Osteoblast (primary cell): Measurements from ENCODE around the gene GRIK4. TPM values are rescaled to one million over a fixed set of nuclear protein-coding genes. Genes with fewer than 3 reads are reported as not detected.

Experiments used
- DNase-seq: peaks from one replicate; pipeline ENCODE4 v3.0.0; 2011; ENCODE audit warnings: low spot score, mixed read lengths; ENCODE audit not compliant: insufficient read length; ENCODE audit errors: missing footprints
- H2AFZ ChIP-seq: 2 replicates; pipeline ENCODE4 v1.6.0; 2011; ENCODE audit warnings: mild to moderate bottlenecking, low read length
- H3K27ac ChIP-seq: 2 replicates; pipeline ENCODE4 v1.5.1; 2011; ENCODE audit warnings: mild to moderate bottlenecking, low read depth, low read length, moderate library complexity
- H3K27me3 ChIP-seq: 2 replicates; pipeline ENCODE4 v1.6.0; 2012; ENCODE audit warnings: mild to moderate bottlenecking, control low read depth, inconsistent platforms, low read length, moderate library complexity; ENCODE audit not compliant: insufficient read depth
- H3K36me3 ChIP-seq: 2 replicates; pipeline ENCODE4 v1.5.1; 2011; ENCODE audit warnings: mild to moderate bottlenecking, low read length, control low read depth, moderate library complexity; ENCODE audit not compliant: insufficient read depth
- H3K4me1 ChIP-seq: 2 replicates; pipeline ENCODE4 v1.5.1; 2011; ENCODE audit warnings: mild to moderate bottlenecking, low read length, control low read depth, moderate library complexity; ENCODE audit not compliant: insufficient read depth
- H3K4me2 ChIP-seq: 2 replicates; pipeline ENCODE4 v1.6.0; 2011; ENCODE audit warnings: mild to moderate bottlenecking, low read length; ENCODE audit not compliant: insufficient read depth
- H3K4me3 ChIP-seq: fragments of 200-600 bp; sonication (generic); 3 replicates; pipeline ENCODE4 v1.5.1; 2012; ENCODE audit warnings: mild to moderate bottlenecking, low read length, inconsistent platforms; ENCODE audit not compliant: insufficient read depth
- H3K79me2 ChIP-seq: 2 replicates; pipeline ENCODE4 v1.6.0; 2012; ENCODE audit warnings: mild to moderate bottlenecking, low read length, control low read depth, inconsistent platforms; ENCODE audit not compliant: insufficient read depth
- H3K9me3 ChIP-seq: 2 replicates; pipeline ENCODE4 v1.5.1; 2011; ENCODE audit warnings: low read depth, low read length, control low read depth
- H4K20me1 ChIP-seq: 2 replicates; pipeline ENCODE4 v1.6.0; 2012; ENCODE audit warnings: mild to moderate bottlenecking, low read length, control low read depth; ENCODE audit not compliant: insufficient read depth
- total RNA-seq: library from RNA; depleted of rRNA; stranded (reverse); fragments of >200 nt; gene quantifications from 2 replicates; pipeline ENCODE4 v1.2.3, GENCODE V29; 2012
- TF ChIP-seq, protein P1 (sequence below): IDR thresholded peaks from 2 replicates; pipeline ENCODE4 v1.5.1; 2011; ENCODE audit warnings: mild to moderate bottlenecking, low read depth, low read length, moderate library complexity; ENCODE audit errors: extremely low read depth

GRIK4 gene
- total RNA-seq, 1 donor, result under 0.01 TPM

- Histone ChIP-seq H3K4me2 (no peak overlapping the region), H3K27ac (no peak overlapping the region), H3K27me3 (peaks cover 5% of the 10 kb centered on the region), H2AFZ (no peak overlapping the region), H3K9me3 (no peaks in the 10 kb centered on the region), H3K4me3 (no peak overlapping the region), H3K36me3 (no peaks in the 10 kb centered on the region), H3K79me2 (no peaks in the 10 kb centered on the region), H3K4me1 (no peaks in the 10 kb centered on the region), H4K20me1 (no peaks in the 10 kb centered on the region)
- DNase-seq, result peak; percentile 72
- TF ChIP-seq, protein P1, sequence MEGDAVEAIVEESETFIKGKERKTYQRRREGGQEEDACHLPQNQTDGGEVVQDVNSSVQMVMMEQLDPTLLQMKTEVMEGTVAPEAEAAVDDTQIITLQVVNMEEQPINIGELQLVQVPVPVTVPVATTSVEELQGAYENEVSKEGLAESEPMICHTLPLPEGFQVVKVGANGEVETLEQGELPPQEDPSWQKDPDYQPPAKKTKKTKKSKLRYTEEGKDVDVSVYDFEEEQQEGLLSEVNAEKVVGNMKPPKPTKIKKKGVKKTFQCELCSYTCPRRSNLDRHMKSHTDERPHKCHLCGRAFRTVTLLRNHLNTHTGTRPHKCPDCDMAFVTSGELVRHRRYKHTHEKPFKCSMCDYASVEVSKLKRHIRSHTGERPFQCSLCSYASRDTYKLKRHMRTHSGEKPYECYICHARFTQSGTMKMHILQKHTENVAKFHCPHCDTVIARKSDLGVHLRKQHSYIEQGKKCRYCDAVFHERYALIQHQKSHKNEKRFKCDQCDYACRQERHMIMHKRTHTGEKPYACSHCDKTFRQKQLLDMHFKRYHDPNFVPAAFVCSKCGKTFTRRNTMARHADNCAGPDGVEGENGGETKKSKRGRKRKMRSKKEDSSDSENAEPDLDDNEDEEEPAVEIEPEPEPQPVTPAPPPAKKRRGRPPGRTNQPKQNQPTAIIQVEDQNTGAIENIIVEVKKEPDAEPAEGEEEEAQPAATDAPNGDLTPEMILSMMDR, result no peak
These were observed 6.3 kb downstream of the GRIK4 start for GRCh38 chr11:120517801-120518291.

DNA sequence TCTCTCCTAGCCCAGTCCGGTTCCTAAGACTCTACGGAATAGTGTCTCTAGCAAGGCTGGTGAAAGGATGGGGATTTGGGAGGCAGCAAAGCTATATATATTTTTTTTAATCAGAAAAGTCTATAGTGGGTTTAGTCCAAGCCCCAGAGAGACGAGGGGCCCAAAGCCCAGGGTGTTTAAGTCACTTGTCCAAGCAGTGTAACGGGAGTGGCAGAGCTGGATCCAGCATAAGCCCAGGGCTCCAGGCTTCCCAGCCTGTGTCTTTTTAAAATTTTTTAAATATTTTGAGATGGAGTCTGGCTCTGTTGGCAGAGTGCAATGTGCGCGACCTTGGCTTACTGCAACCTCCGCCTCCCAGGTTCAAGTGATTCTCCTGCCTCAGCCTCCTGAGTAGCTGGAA lies 6.8 kb downstream of the GRIK4 start:
- H3K27me3 ChIP-seq, result peaks cover 5% of the 10 kb centered on the region
- no peak overlapping the region for H2AFZ ChIP-seq

DNA sequence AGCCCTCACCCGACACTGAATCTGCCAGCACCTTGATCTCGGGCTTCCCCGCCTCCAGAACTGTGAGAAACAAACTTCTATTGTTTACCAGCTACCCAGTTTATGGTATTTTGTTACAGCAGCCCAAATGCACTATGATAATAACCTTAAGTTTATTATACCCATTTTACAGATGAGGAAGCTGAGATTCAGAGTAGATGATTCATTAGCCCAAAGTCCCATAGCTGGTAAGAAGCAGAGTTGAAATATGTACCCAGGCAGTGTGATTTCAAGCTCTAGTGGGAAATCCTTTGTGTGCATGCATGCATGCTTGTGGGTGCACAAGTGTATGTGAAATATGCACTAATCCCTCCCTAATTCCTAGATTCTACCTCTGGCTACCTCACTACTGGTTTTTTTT lies 7.9 kb downstream of the GRIK4 start:
- Histone ChIP-seq H3K27ac (no peak overlapping the region), H3K4me2 (no peak overlapping the region), H3K27me3 (peaks cover 5% of the 10 kb centered on the region), H2AFZ (no peak overlapping the region), H4K20me1 (no peaks in the 10 kb centered on the region), H3K4me1 (no peaks in the 10 kb centered on the region), H3K4me3 (no peak overlapping the region), H3K9me3 (no peaks in the 10 kb centered on the region), H3K36me3 (no peaks in the 10 kb centered on the region), H3K79me2 (no peaks in the 10 kb centered on the region)
- TF ChIP-seq, protein P1, result no peak
- DNase-seq, result no peak

More for the DNA sequence above, 6.8 kb downstream of the GRIK4 start:
- Histone ChIP-seq H3K4me3 (no peak overlapping the region), H3K4me2 (no peak overlapping the region), H3K36me3 (no peaks in the 10 kb centered on the region), H3K9me3 (no peaks in the 10 kb centered on the region), H3K27ac (no peak overlapping the region), H3K4me1 (no peaks in the 10 kb centered on the region), H4K20me1 (no peaks in the 10 kb centered on the region), H3K79me2 (no peaks in the 10 kb centered on the region)
- DNase-seq, result peak; percentile 23
- TF ChIP-seq, protein P1, result no peak

- H3K79me2 ChIP-seq, result no peaks in the 10 kb centered on the region
- peak; percentile 65 for DNase-seq
- TF ChIP-seq, protein P1, result no peak
- H3K9me3 ChIP-seq, result no peaks in the 10 kb centered on the region
- no peak overlapping the region for H3K4me2 ChIP-seq
- no peaks in the 10 kb centered on the region for H4K20me1 ChIP-seq
- no peak overlapping the region for H3K27ac ChIP-seq
- no peaks in the 10 kb centered on the region for H3K4me1 ChIP-seq
- no peak overlapping the region for H2AFZ ChIP-seq
- H3K36me3 ChIP-seq, result no peaks in the 10 kb centered on the region
- no peak overlapping the region for H3K4me3 ChIP-seq
- no peaks in the 10 kb centered on the region for H3K27me3 ChIP-seq
These were observed 8.7 kb downstream of the GRIK4 start for GRCh38 chr11:120520091-120520822.
